Globus pallidus (tissue), 1 donor: ENCODE measurements around the gene LHFPL5.

ENCODE experiments used
- DNase-seq: peaks from one replicate; pipeline ENCODE4 v3.0.0-alpha.2; 2015; ENCODE audit warnings: low spot score

LHFPL5 gene

DNA sequence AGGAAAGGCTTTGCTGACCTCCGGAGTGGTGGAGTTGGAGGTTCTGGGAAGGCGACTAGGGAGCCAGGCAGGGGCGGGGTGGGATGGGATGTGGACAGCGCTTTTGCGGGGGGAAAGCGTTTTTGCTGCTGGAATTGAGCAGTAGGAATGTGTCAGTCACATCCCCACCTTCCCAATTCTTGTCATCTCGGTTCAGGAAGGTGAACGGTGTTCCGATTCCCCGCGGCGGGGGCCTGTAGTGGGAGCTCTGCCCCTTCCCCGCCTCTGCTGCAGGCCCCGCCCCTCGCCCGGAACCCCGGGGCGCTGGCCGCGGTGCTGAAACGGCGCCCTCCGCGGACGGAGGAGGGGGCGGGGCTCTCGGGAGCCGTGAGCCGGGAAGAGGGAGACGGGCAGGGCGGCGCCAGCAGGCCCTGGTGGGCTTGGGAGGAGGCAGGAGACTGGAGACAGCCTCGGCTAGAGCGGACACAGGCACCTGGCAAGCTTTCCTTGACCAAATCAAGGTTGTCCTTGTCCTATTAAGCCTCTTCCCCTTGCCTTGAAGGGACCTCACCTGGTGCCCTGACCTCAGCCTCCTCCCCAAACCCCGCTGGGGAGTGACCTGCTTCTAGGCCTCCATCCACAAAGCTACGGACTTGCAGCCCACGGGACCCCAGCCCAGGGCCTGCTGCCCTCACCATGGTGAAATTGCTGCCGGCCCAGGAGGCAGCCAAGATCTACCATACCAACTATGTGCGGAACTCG, at the start of gene LHFPL5:
LHFPL5 (plus strand) TSS at position 357 of the 741 bp plus-strand sequence; CDS start at position 676, 319 bp downstream.
- no peak for DNase-seq

DNA sequence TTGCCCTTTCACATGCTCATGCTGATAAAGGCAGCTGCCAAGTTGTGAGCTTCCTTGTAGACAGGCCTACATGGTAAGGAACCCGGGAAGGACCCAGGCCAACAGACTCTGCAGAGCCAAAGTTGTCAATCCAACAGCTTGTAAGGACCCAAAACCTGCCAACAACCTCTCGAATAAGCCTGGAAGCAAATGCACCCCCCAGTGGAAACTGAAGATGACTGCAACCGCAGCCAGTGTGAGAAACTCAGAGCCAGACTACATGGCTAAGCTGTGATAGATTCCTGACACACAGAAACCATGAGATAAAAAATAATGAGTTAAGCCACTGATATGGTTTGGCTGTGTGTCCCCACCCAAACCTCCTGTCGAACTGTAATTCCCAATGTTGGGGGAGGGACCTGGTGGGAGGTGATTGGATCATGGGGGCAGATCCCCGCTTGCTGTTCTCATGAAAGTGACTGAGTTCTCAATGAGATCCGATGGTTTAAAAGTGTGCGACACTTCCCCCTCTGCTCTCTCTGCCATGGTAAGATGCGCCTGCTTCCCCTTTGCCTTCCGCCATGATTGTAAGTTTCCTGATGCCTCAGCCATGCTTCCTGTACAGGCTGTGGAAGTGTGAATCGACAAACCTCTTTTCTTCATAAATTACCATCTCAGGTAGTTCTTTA, 47.6 kb upstream of the LHFPL5 start:
- no peak for DNase-seq

DNA sequence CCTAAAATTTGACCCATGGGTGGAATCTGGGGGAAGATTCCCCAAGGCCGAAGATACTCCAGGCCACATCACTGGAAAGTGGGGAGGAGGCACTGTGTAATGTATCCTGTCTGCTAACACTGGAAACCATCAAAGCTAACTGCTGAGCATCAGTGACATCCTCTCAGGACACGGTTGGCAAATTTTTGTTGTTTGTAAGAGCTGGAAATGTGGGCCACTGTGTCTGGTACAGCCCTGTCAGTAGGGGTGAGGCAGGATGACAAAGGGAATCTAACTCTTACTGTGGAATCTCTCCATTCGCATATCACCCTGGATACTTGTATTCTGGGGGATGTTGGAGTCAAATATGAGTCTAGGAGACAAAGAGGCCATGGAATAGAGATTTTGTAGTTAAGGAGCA, 45.7 kb upstream of the LHFPL5 start:
- no peak for DNase-seq

DNA sequence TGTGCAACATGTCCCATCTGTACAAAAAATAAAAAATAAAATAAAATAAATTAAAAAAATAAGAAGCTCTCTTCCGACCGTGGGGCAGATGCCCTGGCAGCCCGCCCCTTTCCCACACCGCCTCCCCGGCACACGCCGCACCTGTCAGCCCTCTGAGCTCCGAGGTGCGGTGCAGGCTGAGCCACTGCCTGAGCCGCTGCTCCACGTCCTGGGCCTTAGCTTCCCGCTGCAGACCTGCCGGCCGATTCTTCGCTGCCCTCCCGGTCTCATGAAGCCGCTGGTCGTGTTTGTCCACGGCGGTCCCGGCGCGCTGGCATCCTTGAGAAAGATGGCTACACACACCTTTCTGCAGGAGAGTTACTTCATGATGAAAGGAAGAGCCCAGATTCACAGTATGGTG, 39.4 kb upstream of the LHFPL5 start:
- no peak for DNase-seq

DNA sequence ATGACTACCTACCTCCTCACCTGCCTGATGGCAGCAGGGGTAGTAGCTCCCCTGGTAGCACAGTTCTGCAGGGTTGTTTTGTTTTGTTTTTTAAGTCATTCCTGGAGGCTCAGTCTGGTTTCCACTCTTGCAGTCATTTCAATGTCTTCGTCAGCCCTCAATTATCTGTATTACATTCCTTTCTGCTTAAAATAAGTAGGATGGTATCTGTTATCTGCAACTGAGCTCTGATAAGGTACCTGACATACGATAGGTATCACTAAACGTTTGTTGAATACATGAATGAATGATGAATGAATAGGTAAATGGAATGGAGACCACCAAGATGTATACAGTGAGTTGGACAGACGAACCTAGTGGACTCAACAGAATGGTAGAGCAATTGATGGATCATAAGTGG, 35.9 kb upstream of the LHFPL5 start:
- DNase-seq = no peak

DNA sequence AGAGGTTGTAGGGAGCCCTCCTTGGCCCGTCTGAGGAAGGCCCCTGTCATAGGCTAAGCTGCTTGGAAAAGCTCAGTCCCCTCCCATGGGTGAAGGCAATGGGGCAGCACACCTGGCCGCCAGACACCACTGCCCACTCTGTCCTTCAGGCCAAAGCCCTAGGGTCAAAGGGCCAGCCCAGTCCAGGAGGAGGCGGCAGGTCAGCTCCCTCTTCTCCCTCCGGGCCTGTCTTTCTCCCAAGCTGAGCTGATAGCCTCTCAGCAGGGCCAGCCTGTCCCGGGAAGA, 33.9 kb upstream of the LHFPL5 start:
- no peak for DNase-seq

DNA sequence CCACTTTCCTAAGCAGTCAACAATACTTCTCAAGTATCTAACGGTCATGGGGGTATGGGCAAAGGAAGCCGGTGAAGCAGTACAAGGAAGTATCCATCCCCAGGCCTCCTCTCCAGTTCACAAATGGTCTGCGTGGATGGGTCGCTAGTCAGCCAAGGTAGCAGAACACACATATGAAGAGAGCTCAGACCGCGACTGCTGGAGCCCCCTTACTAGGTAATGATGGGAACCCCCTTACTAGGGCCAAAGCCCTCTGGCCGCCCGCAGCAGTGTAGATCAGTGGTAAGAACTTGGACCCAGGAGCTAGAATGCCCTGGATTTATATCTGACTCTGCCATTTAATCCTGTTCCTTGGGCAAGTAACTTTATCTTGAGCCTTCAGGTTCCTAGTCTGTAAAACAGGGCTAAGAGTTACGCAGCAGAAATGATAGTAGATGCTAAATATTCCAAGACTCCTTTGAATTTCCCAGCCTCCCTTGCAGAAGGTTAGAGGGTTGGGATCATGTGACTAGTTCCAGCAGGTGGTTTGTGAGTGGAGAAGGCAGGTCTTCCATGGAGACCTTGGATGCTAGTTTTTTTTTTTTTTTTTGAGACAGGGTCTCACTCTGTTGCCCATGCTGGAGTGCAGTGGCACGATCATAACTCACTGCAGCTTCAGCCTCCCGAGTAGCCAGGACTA, 30.9 kb upstream of the LHFPL5 start:
- DNase-seq = no peak

DNA sequence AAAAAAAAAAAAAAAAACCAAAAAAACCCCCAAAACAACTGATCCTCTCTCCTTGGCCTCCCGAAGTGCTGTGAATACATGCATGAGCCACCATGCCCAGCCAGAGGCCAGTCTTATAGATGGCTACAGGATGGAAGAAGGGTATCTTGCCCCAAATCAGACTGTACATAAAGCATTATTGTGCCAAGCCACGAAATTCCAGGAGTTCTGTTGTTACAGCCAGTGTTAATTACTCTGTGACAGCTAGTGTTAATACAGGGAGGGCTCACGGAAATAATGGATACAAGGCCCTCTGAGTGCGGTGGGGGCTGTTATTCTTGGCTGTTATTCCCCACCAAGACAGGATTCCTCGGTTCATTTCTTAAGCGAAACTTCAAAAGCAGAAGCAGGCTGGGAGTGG, 30.1 kb upstream of the LHFPL5 start:
- DNase-seq = no peak

DNA sequence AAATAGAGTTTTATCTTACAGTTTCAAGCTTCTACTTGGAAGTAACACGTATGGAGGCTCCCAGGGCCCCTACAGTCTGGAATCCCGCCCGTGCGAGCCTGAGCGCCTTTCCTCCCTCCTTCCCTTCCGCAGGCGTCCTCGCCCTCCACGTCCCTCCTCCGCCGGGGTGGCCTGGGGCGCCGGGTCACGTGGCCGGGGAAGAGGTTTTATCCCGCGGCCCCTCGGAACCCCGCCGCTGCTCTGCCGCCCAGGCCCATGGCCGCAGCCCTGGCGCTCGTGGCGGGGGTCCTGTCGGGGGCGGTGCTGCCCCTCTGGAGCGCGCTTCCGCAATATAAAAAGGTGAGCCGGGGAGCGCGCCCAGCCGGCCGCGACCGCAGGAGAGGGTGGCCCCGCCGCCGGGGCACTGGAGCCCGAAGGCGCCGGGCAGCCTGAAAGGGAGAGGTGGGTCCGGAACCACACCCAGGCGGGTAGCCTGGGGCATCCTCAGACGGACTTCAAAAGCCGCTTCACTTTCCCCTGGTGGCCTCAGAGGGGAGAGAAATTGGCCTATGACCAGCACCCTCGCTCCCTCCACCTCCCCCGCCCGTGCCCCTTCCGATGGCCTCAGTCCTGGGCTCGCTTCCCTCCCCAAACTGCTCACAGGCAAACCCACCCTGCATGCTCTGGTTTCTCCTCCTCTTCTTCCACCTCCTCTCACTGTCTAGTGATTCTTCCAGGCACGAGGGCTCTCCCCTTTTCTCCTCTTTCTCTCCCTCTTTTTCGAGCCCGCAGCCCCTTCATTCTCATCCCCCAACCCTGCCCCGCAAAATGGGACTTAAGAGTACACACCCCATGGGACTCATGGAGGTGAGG, 28.6 kb upstream of the LHFPL5 start, which contains the start of gene CLPSL2:
CLPSL2 (plus strand) TSS at position 235 of the 852 bp plus-strand sequence; CDS start at position 256, 21 bp downstream.
- DNase-seq = no peak

DNA sequence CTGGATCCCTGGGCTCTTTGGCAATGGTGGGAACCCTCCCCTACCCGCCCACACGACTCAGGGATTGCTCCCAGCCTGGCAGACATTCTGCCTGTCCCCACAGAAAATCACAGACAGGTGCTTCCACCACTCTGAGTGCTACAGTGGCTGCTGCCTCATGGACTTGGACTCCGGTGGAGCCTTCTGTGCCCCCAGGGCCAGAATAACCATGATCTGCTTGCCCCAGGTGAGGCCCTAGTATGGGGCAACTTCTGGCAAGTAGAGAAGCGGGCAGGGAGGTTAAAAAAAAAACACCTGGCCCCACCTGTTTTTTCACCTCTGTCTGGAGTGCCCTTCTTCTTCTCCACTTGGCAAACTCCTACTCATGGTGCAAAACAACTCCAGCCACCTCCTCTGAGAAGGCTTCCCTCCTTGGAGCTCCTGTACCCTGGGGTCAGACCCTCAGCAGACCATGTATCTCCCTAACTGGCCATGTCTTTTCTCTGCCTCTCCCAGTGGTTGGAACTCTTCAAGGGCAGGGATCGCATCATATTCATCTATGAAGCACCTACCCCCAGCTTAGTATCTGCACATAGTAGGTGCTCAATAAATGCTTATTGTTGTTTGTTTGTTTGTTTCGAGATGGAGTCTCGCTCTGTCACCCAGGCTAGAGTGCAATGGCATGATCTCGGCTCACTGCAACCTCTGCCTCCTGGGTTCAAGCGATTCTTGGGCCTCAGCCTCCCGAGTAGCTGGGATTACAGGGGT, 27.6 kb upstream of the LHFPL5 start:
- DNase-seq = no peak

DNA sequence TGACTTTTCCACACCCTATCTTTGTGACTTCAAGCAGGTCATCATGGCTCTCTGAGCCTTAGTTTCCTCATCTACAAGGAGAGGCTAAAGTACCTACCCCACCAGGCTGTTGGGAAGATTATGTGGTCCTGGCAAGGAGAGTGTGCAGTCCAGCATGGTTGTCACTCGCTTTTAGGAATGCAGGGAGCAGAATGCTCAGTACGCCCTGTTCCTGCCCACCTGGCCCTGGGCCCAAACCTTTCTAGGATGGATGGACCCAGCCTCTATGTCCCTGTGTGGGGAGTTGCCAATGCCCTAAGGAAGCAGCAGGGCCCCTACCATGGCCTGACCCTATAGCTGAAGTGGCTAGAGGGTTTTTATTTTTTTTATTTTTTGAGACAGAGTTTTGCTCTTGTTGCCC, 26.7 kb upstream of the LHFPL5 start:
- DNase-seq = no peak

DNA sequence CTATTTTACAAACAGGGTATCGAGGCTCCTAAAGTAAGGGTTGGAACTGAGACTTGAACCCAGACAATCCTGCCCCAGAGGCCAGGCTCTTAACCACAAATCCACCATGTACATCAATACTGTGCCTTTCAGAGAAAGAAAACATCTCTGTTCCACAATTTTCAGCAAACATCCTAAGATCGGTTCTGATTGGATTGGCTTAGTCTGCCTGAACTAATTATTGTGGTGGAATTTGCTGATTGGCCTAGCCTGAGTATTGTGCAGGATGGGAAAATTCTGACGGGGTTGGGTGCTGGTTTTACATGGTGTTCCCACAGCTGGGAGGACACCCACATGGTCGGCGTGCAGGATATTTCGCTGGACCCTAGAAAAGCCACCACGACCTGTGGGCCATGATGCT, 24.4 kb upstream of the LHFPL5 start, which contains the start of gene CLPSL1:
CLPSL1 (plus strand) TSS at position 301 of the 400 bp plus-strand sequence; CDS start at position 393, 92 bp downstream.
- DNase-seq = no peak

DNA sequence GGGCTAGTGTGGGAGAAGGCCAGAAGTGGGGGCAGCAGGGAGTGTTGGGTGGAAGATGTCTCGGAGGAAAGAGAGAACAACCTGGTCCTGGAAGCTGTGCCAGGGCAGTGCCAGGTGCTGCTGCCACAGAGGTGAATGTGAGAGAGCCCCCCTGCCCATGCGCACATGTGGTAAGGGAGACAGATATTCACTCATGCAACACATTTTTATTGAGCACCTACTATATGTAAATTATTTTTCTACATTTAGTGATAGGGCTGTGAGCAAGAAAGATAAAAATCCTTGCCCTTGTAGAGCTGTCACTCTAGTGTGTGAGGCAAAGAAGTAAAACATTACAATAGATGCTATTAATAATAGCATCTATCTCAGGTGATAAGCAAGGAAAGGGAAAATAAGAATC, 23.9 kb upstream of the LHFPL5 start:
- no peak for DNase-seq

DNA sequence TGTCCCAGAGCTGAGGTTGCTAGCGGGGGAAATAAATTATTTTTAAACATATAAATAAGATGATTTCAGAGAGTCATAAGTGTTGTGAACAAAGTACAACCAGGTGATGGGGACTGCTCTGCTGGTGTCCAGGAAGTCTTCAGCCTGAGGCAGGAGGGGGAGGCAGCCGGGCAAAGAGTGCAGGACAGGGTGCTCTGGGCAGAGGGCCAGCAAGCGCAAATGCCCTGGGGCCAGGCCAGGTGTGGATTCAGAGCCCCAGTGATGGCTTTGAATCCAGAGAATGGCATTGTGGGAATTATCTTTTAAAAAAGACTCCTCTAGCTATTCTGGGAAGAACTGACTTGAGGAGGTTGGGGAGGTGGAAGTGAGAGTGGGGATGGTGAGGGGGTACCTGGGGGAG, 22.7 kb upstream of the LHFPL5 start:
- DNase-seq = no peak

DNA sequence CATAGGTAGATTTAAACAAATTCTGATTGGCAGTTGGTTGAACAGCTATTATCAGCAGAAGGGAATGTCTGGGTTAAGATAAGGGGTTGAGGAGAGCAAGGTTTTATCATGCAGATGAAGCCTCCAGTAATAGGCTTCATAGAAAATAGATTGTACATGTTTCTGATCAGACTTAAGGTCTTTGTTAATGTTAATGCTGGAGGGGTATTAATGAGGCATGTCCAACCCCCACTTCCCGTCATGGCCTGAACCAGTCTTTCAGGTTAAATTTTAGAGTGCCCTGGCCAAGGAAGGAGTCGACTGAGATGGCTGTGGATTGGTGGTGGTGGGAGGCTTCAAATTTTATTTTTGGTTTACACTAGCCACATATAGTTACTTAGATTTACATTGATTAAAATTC, 21.0 kb upstream of the LHFPL5 start:
- no peak for DNase-seq

DNA sequence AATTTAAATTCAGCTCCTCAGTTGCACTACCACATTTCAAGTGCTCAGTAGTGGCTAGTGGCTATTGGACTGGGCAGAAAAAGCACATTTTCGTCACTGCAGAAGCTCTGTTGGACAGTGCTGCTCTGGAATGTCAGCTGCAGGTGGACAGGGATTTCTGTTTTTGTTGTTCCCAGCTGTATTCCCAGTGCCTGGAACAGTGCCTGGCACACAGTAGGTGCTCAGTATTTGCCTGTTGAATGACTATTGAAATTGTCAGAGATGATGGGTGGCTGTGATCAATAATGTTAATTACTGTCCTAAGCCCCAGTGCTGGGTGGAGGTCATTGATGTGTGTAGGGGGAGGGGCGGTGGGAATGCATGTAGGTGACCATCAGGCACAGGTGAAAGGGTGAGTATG, 18.9 kb upstream of the LHFPL5 start:
- DNase-seq = no peak

DNA sequence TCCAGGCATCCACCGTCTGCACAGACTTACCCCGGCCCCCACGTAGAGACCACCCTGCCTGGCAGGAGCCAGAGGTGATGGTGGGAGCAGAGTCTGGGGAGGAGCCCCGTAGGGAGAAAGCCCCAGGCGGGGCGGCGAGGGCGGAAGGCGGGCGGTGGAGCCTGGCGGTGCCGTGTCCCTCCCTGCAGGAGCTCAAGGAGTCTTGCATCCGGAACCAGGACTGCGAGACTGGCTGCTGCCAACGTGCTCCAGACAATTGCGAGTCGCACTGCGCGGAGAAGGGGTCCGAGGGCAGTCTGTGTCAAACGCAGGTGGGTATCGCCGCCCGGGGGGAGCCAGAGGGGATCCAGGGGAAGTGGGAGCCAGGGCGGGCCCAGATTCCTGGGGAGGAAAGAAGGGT, 18.3 kb upstream of the LHFPL5 start:
- DNase-seq = no peak

DNA sequence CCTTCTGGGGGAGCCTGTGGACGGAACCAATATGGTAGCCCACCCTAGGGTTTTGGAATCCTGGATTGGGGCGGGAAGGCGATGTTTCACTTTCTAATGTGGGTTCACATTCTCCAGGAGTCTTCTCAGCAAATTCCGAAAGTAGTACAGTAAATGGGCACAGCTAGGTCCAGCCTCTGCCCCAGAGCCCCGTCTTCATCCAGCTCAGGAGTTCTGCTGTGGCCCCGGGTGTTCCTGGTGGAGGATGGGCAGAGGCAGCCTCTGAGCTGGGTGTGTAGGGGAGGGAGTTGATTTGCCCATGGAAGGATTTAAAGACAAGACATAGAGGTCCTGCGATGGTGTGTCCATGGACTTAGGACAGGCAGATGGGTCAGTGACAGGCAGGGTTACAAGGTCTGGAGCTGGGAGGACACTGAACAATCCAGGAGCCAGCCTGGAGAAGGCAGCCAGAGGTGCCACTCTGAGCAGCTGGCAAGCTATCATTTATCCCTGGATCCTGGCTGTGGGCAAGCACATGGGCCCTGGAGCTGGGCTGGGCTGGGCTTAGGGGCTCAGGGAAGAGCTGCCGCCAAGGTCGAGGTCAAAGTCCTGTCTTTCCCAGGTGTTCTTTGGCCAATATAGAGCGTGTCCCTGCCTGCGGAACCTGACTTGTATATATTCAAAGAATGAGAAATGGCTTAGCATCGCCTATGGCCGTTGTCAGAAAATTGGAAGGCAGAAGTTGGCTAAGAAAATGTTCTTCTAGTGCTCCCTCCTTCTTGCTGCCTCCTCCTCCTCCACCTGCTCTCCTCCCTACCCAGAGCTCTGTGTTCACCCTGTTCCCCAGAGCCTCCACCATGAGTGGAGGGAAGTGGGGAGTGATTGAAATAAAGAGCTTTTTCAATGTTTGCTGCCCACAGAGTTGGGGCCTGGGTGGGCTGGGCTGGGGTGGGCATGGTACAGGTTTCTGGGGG, 17.6 kb upstream of the LHFPL5 start:
- DNase-seq = no peak

DNA sequence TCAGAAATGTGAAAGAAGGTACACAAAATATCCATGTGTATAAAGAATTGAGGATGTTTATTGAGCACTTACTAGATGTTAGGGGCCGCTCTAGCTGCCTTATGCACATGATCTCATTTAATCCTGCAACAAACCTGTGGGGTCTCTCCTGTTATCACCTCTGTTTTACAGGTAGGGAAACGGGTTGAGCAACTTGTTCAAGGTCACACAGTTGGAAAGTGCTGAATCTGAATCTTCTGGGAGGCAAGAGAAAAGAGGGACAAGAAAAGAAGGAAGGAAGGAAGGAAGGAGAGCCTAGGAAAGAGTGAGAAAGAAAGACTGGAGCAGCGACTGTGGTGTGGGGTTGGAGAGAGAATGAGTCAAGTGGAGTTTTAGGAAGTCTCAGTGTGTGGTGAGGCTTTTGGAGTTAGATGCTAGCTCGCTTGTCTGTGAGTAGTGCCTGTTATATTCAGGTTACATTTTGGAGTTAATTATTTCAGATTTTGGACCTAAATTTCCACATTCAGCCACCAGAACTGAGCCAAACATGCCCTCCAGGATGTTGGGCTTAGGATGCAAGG, 16.6 kb upstream of the LHFPL5 start:
- DNase-seq = no peak

DNA sequence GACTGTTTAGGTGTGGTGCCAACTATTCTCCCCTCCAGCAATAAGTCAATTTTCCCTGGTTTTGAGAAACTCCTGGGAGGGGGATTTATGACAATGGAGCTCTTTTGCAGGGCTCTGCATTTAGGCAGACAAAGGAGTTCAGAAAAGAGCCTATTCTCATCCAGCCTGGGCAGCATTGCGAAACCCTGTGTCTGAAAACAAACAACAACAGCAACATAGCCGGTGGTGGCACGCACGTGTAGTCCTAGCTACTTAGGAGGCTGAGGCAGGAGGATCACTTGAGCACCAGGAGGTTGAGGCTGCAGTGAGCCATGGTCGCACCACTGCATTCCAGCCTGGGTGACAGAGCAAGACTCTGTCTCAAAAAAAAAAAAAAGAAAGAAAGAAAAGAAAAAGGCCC, 14.5 kb upstream of the LHFPL5 start:
- DNase-seq = no peak
